HG03439 (cell line): ENCODE results near the gene CA9.

Source experiments
- ATAC-seq: cut with Tn5 transposase; IDR thresholded peaks from one replicate; pipeline ENCODE4 v1.9.1; 2021; ENCODE audit warnings: mild to moderate bottlenecking, moderate library complexity; ENCODE audit not compliant: unreplicated experiment

CA9 gene

GRCh38 chr9:35714123-35714522 lies 40.4 kb downstream of the CA9 start:
- ATAC-seq, result no peak

GRCh38 chr9:35714579-35715252 lies 41.0 kb downstream of the CA9 start:
- no peak for ATAC-seq

GRCh38 chr9:35716230-35716629 lies 42.5 kb downstream of the CA9 start:
- no peak for ATAC-seq

- ATAC-seq, result no peak
Observed at GRCh38 chr9:35717132-35717870, 43.6 kb downstream of the CA9 start.

GRCh38 chr9:35718721-35719511 lies 45.2 kb downstream of the CA9 start:
- no peak for ATAC-seq

GRCh38 chr9:35719546-35719945 lies 45.8 kb downstream of the CA9 start:
- no peak for ATAC-seq

GRCh38 chr9:35723426-35723825 lies 49.7 kb downstream of the CA9 start:
- no peak for ATAC-seq

GRCh38 chr9:35723908-35724307 lies 50.2 kb downstream of the CA9 start:
- no peak for ATAC-seq

- no peak for ATAC-seq
Observed at GRCh38 chr9:35725362-35725761, 51.6 kb downstream of the CA9 start.

- no peak for ATAC-seq
Observed at GRCh38 chr9:35726931-35727330, 53.2 kb downstream of the CA9 start.

- no peak for ATAC-seq
Observed at GRCh38 chr9:35727676-35728040, 53.9 kb downstream of the CA9 start.

- no peak for ATAC-seq
Observed at GRCh38 chr9:35728041-35728971, 54.6 kb downstream of the CA9 start.

GRCh38 chr9:35729101-35729500 lies 55.4 kb downstream of the CA9 start:
- no peak for ATAC-seq

- no peak for ATAC-seq
Observed at GRCh38 chr9:35729700-35730485, 56.2 kb downstream of the CA9 start.

- no peak for ATAC-seq
Observed at GRCh38 chr9:35730486-35730854, 56.7 kb downstream of the CA9 start.
